GM10248 (cell line): ENCODE data around the gene SLC38A9.
"Not testable (repeated sequence)": the region's sequence is repeated elsewhere in the genome, so short reads cannot be mapped to it uniquely, and the experiment has no call there.

Experiments
- CTCF ChIA-PET: fragments of 300-600 bp; sonication (Branson Sonifier 250); formaldehyde crosslinking; extraction: SDS; loops from one replicate; lab custom pipeline; 2021; ENCODE audit warnings: antibody characterized with exemption; lab: Yijun Ruan, JAX
- POLR2A ChIA-PET: fragments of 350-650 bp; sonication (Branson Sonifier 250); formaldehyde crosslinking; extraction: SDS; loops from one replicate; lab custom pipeline; 2020; ENCODE audit warnings: antibody characterized with exemption; lab: Yijun Ruan, JAX
- DNase-seq: peaks from one replicate; pipeline ENCODE4 v3.0.0; 2012; ENCODE audit errors: extremely low spot score
- CTCF ChIP-seq: IDR thresholded peaks from 2 replicates; pipeline ENCODE4 v1.5.1; 2012; ENCODE audit warnings: mild to moderate bottlenecking, low read depth; ENCODE audit errors: extremely low read depth, missing control alignments, control extremely low read depth

The SLC38A9 gene

GRCh38 chr5:55700745-55701144 lies 11.4 kb downstream of the SLC38A9 start:
- TF ChIP-seq CTCF, result no peak
- CTCF ChIA-PET, result interaction anchor here (1.0 to 1.9 kb wide), 5 partner anchors 9 to 475 kb away, joined by 3 to 10 read pairs (median 3); no protein-coding TSS in a partner anchor
- DNase-seq, result no peak
- POLR2A ChIA-PET, result interaction anchor here (0.5 kb wide), 1 partner anchor 20 kb away, joined by 4 read pairs; no protein-coding TSS in a partner anchor

- no peak for TF ChIP-seq CTCF
- peak; percentile 29 for DNase-seq
- CTCF ChIA-PET, result interaction anchor here (1.0 to 1.4 kb wide), 2 partner anchors 8 to 523 kb away, joined by 3 to 5 read pairs; no protein-coding TSS in a partner anchor
- POLR2A ChIA-PET, result no interaction called here
These were observed 13.0 kb downstream of the SLC38A9 start for GRCh38 chr5:55699041-55699688.

GRCh38 chr5:55696704-55697103 lies 15.4 kb downstream of the SLC38A9 start:
- POLR2A ChIA-PET, CTCF ChIA-PET: not testable (repeated sequence)

GRCh38 chr5:55694152-55694830 lies 17.8 kb downstream of the SLC38A9 start:
- CTCF ChIA-PET, result interaction anchor here (1.4 kb wide), 1 partner anchor 369 kb away, joined by 3 read pairs; no protein-coding TSS in a partner anchor
- POLR2A ChIA-PET, result no interaction called here
- TF ChIP-seq CTCF, result peak; percentile 43
- no peak for DNase-seq

More at GRCh38 chr5:55696704-55697103, 15.4 kb downstream of the SLC38A9 start:
- not testable (repeated sequence) for DNase-seq

GRCh38 chr5:55692509-55692908 lies 19.6 kb downstream of the SLC38A9 start:
- ChIA-PET POLR2A (no interaction called here), CTCF (interaction anchor here (0.7 to 4.0 kb wide), 28 partner anchors 9 to 521 kb away, joined by 3 to 27 read pairs (median 4); partner anchors contain the start of genes CDC20B, DHX29, MTREX and SLC38A9)
- TF ChIP-seq CTCF, result no peak
- DNase-seq, result no peak

GRCh38 chr5:55692106-55692417 lies 20.1 kb downstream of the SLC38A9 start:
- CTCF ChIA-PET, result interaction anchor here (0.7 to 4.0 kb wide), 29 partner anchors 9 to 520 kb away, joined by 3 to 27 read pairs (median 4); partner anchors contain the start of genes CDC20B, DHX29, MTREX and SLC38A9
- no peak for TF ChIP-seq CTCF
- DNase-seq, result no peak
- POLR2A ChIA-PET, result no interaction called here
